T-helper 17 cell (primary cell): ENCODE measurements around the gene BMP10. TPM values are rescaled to one million over a fixed set of nuclear protein-coding genes. Genes with fewer than 3 reads are reported as not detected.

ENCODE experiments used
- ATAC-seq: fragments of 150-1000 bp; cut with Tn5 transposase; 2 replicates; pipeline ENCODE4 v1.10.0; 2021; ENCODE audit warnings: mild to moderate bottlenecking, moderate library complexity
- DNase-seq, 3 donors: peaks; one replicate each; pipeline versions ENCODE4 v3.0.0 to v3.0.0-alpha.2; 2020 to 2021
- H3K9me3 ChIP-seq: one replicate; pipeline ENCODE4 v1.7.0; 2013; ENCODE audit warnings: low read length, mild to moderate bottlenecking; ENCODE audit not compliant: control insufficient read depth, poor library complexity, severe bottlenecking
- H3K27ac Mint-ChIP-seq: one replicate; pipeline ENCODE4 v1.8.0; 2022; ENCODE audit warnings: mild to moderate bottlenecking, moderate library complexity, mixed read lengths
- H3K27me3 Mint-ChIP-seq: one replicate; pipeline ENCODE4 v1.8.0; 2022; ENCODE audit warnings: mixed read lengths
- H3K36me3 Mint-ChIP-seq: one replicate; pipeline ENCODE4 v1.8.0; 2022; ENCODE audit warnings: low read depth, mixed read lengths
- H3K4me1 Mint-ChIP-seq: one replicate; pipeline ENCODE4 v1.8.0; 2022; ENCODE audit warnings: mild to moderate bottlenecking, mixed read lengths
- H3K4me3 Mint-ChIP-seq: one replicate; pipeline ENCODE4 v1.8.0; 2022; ENCODE audit warnings: mild to moderate bottlenecking, moderate library complexity, mixed read lengths
- total RNA-seq, 4 donors: library from RNA in 2 of 4; stranded (reverse) in 2 of 4; gene quantifications; one replicate each; pipeline ENCODE4 v1.2.3 and lab custom pipeline; 2022 to 2026

The BMP10 gene
- total RNA-seq, 2 donors from 2014 or later = not detected

- no peaks in the 10 kb centered on the region for H3K9me3 ChIP-seq
- no peaks in the 10 kb centered on the region for H3K27me3 Mint-ChIP-seq
- ATAC-seq = no peak
- H3K36me3 Mint-ChIP-seq = no peaks in the 10 kb centered on the region
- no peak for DNase-seq
- H3K27ac Mint-ChIP-seq = no peak overlapping the region
- no peaks in the 10 kb centered on the region for H3K4me1 Mint-ChIP-seq
- H3K4me3 Mint-ChIP-seq = peak overlapping the region; percentile 39
Observed at GRCh38 chr2:68885074-68885810, 14.0 kb upstream of the BMP10 start.

DNA sequence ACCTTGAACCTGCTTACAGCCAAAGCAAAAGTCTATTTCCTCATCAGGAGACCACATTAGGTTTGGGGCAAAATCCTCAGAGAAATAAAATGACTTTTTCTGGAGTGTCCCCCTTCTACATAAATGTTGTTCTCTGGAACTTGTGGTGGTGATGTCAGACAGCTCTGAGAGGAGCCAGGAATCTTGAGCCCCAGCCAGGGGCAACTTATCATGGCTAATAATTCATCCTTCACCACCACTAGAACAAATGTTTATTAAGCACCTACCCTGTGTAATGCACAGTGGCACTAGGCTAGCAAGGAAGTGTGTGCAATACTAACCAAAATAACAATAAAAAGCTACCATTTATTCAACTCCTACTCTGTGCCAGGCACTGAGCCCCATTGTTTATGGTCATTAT lies 9.0 kb upstream of the BMP10 start:
- Mint-ChIP-seq H3K27ac (no peak overlapping the region), H3K36me3 (no peaks in the 10 kb centered on the region), H3K4me3 (no peak overlapping the region), H3K4me1 (no peaks in the 10 kb centered on the region), H3K27me3 (peaks cover 19% of the 10 kb centered on the region)
- H3K9me3 ChIP-seq = no peaks in the 10 kb centered on the region
- no peak for DNase-seq
- no peak for ATAC-seq

GRCh38 chr2:68879296-68879695 lies 8.1 kb upstream of the BMP10 start:
- Mint-ChIP-seq H3K4me1 (no peaks in the 10 kb centered on the region), H3K27ac (no peak overlapping the region), H3K27me3 (peaks cover 21% of the 10 kb centered on the region), H3K4me3 (no peak overlapping the region), H3K36me3 (no peaks in the 10 kb centered on the region)
- ATAC-seq (no peak), DNase-seq (no peak)
- H3K9me3 ChIP-seq = no peaks in the 10 kb centered on the region

GRCh38 chr2:68878753-68879152 lies 7.6 kb upstream of the BMP10 start:
- no peaks in the 10 kb centered on the region for H3K36me3 Mint-ChIP-seq
- no peaks in the 10 kb centered on the region for H3K4me1 Mint-ChIP-seq
- no peak overlapping the region for H3K4me3 Mint-ChIP-seq
- DNase-seq = no peak
- H3K27ac Mint-ChIP-seq = no peak overlapping the region
- peaks cover 23% of the 10 kb centered on the region for H3K27me3 Mint-ChIP-seq
- no peak for ATAC-seq
- no peaks in the 10 kb centered on the region for H3K9me3 ChIP-seq

DNA sequence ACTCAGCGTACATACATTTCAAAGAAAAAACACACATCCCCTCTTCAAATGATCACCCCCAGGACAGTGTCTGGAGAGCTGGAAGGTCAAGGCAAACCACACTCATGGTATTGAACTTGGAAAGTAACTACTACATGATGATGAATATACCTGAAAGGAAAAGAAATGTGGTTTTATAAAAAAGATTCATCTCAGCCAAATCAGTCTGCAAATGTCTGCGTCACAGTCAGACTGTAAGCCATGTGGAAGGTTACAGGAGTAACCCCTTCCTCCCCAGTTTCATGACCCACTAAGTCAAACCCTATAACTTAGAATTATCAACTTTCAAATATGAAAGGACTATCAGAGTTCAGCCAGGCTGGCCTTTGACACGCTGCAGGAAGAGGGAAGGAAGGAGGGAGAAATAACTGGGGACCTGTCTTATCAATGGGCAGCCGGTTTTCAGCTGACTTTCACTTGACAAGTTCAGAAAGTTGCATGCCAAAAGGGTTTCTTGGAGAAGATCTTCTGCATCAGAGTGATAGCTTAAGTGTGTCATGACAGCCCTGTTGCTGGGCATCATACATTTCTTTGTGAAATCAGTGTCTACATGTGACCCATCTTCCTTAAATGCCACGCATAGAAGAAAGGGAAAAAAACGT lies 7.0 kb upstream of the BMP10 start:
- H3K27me3 Mint-ChIP-seq = peaks cover 23% of the 10 kb centered on the region
- no peak overlapping the region for H3K27ac Mint-ChIP-seq
- H3K4me3 Mint-ChIP-seq = no peak overlapping the region
- no peak for ATAC-seq
- no peaks in the 10 kb centered on the region for H3K9me3 ChIP-seq
- no peaks in the 10 kb centered on the region for H3K4me1 Mint-ChIP-seq
- no peak for DNase-seq
- H3K36me3 Mint-ChIP-seq = no peaks in the 10 kb centered on the region

- no peak for DNase-seq
- no peaks in the 10 kb centered on the region for H3K9me3 ChIP-seq
- no peak overlapping the region for H3K4me3 Mint-ChIP-seq
- no peaks in the 10 kb centered on the region for H3K36me3 Mint-ChIP-seq
- no peak for ATAC-seq
- H3K4me1 Mint-ChIP-seq = no peaks in the 10 kb centered on the region
- peaks cover 23% of the 10 kb centered on the region for H3K27me3 Mint-ChIP-seq
- H3K27ac Mint-ChIP-seq = no peak overlapping the region
Observed at GRCh38 chr2:68877079-68877772, 6.0 kb upstream of the BMP10 start.

DNA sequence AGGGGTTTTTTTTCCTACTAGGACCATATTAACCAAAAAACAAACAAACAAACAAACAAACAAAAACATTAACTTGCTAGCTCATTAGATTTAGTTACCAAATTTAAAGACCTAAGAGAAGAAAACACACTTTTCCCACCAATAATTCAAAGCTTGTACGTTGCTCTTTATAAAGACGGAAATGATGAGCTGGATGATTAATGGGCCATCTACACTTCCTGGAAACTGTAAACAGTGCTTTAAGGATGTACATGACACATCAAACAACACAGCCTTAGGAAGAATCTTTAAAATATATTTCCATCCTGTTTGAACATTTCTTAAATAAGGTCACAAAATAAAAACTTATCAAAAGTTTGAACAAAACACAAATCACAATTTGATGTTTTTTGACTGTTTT lies 982 bp downstream of the BMP10 start:
- Mint-ChIP-seq H3K36me3 (no peaks in the 10 kb centered on the region), H3K27me3 (peaks cover 4% of the 10 kb centered on the region), H3K27ac (no peak overlapping the region), H3K4me3 (no peak overlapping the region), H3K4me1 (no peaks in the 10 kb centered on the region)
- no peaks in the 10 kb centered on the region for H3K9me3 ChIP-seq
- ATAC-seq (no peak), DNase-seq (no peak)

- no peaks in the 10 kb centered on the region for H3K9me3 ChIP-seq
- H3K36me3 Mint-ChIP-seq = no peaks in the 10 kb centered on the region
- no peak overlapping the region for H3K4me3 Mint-ChIP-seq
- DNase-seq = no peak
- peaks cover under 1% of the 10 kb centered on the region for H3K4me1 Mint-ChIP-seq
- ATAC-seq = no peak
- H3K27me3 Mint-ChIP-seq = peaks cover 5% of the 10 kb centered on the region
- no peak overlapping the region for H3K27ac Mint-ChIP-seq
Observed at GRCh38 chr2:68865108-68865507, 6.1 kb downstream of the BMP10 start.

GRCh38 chr2:68863996-68864395 lies 7.2 kb downstream of the BMP10 start:
- no peaks in the 10 kb centered on the region for H3K9me3 ChIP-seq
- ATAC-seq (no peak), DNase-seq (no peak)
- H3K36me3 Mint-ChIP-seq = no peaks in the 10 kb centered on the region
- H3K4me3 Mint-ChIP-seq = no peak overlapping the region
- peaks cover 2% of the 10 kb centered on the region for H3K4me1 Mint-ChIP-seq
- peaks cover 7% of the 10 kb centered on the region for H3K27me3 Mint-ChIP-seq
- H3K27ac Mint-ChIP-seq = no peak overlapping the region

- Mint-ChIP-seq H3K36me3 (no peaks in the 10 kb centered on the region), H3K27ac (no peak overlapping the region), H3K4me1 (peaks cover 5% of the 10 kb centered on the region), H3K27me3 (peaks cover 7% of the 10 kb centered on the region), H3K4me3 (no peak overlapping the region)
- H3K9me3 ChIP-seq = no peaks in the 10 kb centered on the region
- no peak for DNase-seq
- ATAC-seq = no peak
Observed at GRCh38 chr2:68862889-68863288, 8.3 kb downstream of the BMP10 start.

DNA sequence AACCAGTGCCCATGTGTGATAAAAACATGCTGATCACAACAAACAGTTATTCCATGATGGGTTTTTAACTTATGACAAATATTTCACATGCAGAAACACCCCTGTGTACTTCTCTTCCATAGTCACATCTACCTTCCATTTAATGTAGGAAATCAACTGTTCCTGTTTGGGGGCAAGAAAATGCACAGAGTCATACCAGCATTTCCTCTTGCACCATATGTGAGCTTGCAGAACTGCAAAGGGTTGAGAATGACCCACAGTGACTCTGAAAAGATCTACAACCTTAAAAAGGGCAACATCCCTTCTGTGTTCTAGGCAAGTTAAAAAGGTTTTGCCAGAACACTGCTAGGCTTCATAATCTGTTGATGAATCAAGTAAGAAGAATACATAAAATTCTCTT lies 9.9 kb downstream of the BMP10 start:
- no peak overlapping the region for H3K4me3 Mint-ChIP-seq
- H3K9me3 ChIP-seq = no peaks in the 10 kb centered on the region
- peaks cover 2% of the 10 kb centered on the region for H3K36me3 Mint-ChIP-seq
- DNase-seq (no peak), ATAC-seq (no peak)
- H3K27ac Mint-ChIP-seq = no peak overlapping the region
- H3K4me1 Mint-ChIP-seq = peaks cover 5% of the 10 kb centered on the region
- H3K27me3 Mint-ChIP-seq = peaks cover 18% of the 10 kb centered on the region

DNA sequence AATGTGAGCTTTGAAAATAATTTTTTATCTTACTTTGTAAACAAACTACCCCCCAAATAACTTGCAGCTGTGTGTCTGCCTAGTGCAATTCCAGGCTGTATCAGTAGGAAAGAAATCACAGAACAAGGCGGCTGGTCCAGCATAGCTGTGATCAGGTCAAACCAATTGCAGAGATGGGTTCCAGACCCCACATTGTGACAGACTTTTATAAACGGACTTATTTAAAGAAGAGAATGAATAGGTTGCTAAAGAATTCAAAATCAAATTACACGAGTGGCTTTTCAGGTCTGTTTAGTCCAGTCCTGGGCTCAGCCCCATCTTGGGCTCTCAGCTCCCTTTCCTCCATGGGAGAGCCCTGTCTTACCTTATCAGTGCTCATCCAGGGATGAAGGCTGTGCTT lies 11.1 kb downstream of the BMP10 start:
- H3K4me1 Mint-ChIP-seq = peaks cover 5% of the 10 kb centered on the region
- no peak overlapping the region for H3K27ac Mint-ChIP-seq
- no peak overlapping the region for H3K4me3 Mint-ChIP-seq
- peaks cover 2% of the 10 kb centered on the region for H3K36me3 Mint-ChIP-seq
- peaks cover 18% of the 10 kb centered on the region for H3K27me3 Mint-ChIP-seq
- ATAC-seq (no peak), DNase-seq (no peak)
- H3K9me3 ChIP-seq = no peaks in the 10 kb centered on the region

GRCh38 chr2:68857855-68858456 lies 13.2 kb downstream of the BMP10 start:
- peaks cover 2% of the 10 kb centered on the region for H3K36me3 Mint-ChIP-seq
- H3K27me3 Mint-ChIP-seq = peaks cover 30% of the 10 kb centered on the region
- ATAC-seq (peak; percentile 59), DNase-seq (no peak)
- H3K4me1 Mint-ChIP-seq = peaks cover 5% of the 10 kb centered on the region
- H3K4me3 Mint-ChIP-seq = no peak overlapping the region
- no peaks in the 10 kb centered on the region for H3K9me3 ChIP-seq
- no peak overlapping the region for H3K27ac Mint-ChIP-seq
